MM.1S (cell line): ENCODE results near the gene KRTAP20-3.

Experiments used
- DNase-seq: peaks from one replicate; pipeline ENCODE4 v3.0.0-alpha.2; 2015
- H2AFZ ChIP-seq: fragments of 300-600 bp; sonication (generic); 2 replicates; pipeline ENCODE4 v1.6.0; 2016; ENCODE audit warnings: antibody characterized with exemption, low read length
- H3F3A ChIP-seq: fragments of 300-600 bp; sonication (generic); 2 replicates; pipeline ENCODE4 v1.6.1; 2016; ENCODE audit warnings: mild to moderate bottlenecking, antibody characterized with exemption, low read length, moderate library complexity, mixed read lengths; ENCODE audit not compliant: insufficient read depth
- H3K27ac ChIP-seq: fragments of 300-600 bp; sonication (generic); 2 replicates; pipeline ENCODE4 v1.5.1; 2016; ENCODE audit warnings: mild to moderate bottlenecking, low read length
- H3K27me3 ChIP-seq: fragments of 300-600 bp; sonication (generic); replicated peaks from 2 replicates; pipeline ENCODE4 v1.6.0; 2016; ENCODE audit warnings: low read length; ENCODE audit not compliant: insufficient read depth
- H3K36me3 ChIP-seq: fragments of 300-600 bp; sonication (generic); replicated peaks from 2 replicates; pipeline ENCODE4 v1.6.1; 2016; ENCODE audit warnings: mild to moderate bottlenecking, low read length, mixed read lengths; ENCODE audit not compliant: insufficient read depth
- H3K4me1 ChIP-seq: fragments of 300-600 bp; sonication (generic); 2 replicates; pipeline ENCODE4 v1.6.1; 2016; ENCODE audit warnings: low read length, mixed read lengths
- H3K4me2 ChIP-seq: fragments of 300-600 bp; sonication (generic); 2 replicates; pipeline ENCODE4 v1.6.0; 2016; ENCODE audit warnings: low read depth, low read length
- H3K4me3 ChIP-seq: fragments of 300-600 bp; sonication (generic); 2 replicates; pipeline ENCODE4 v1.5.1; 2016; ENCODE audit warnings: low read length, mixed read lengths
- H3K79me2 ChIP-seq: fragments of 300-600 bp; sonication (generic); 2 replicates; pipeline ENCODE4 v1.6.1; 2016; ENCODE audit warnings: mixed run types, low read length, mixed read lengths
- H3K9ac ChIP-seq: fragments of 300-600 bp; sonication (generic); 2 replicates; pipeline ENCODE4 v1.6.1; 2016; ENCODE audit warnings: low read length, mixed read lengths
- H3K9me2 ChIP-seq: fragments of 300-600 bp; sonication (generic); replicated peaks from 2 replicates; pipeline ENCODE4 v1.6.1; 2016; ENCODE audit warnings: mild to moderate bottlenecking, low read length, mixed read lengths; ENCODE audit not compliant: insufficient read depth
- H3K9me3 ChIP-seq: fragments of 300-600 bp; sonication (generic); replicated peaks from 2 replicates; pipeline ENCODE4 v1.6.1; 2016; ENCODE audit warnings: mild to moderate bottlenecking, low read length, mixed read lengths; ENCODE audit not compliant: insufficient read depth
- H4K20me1 ChIP-seq: fragments of 300-600 bp; sonication (generic); 2 replicates; pipeline ENCODE4 v1.6.1; 2016; ENCODE audit warnings: mild to moderate bottlenecking, low read length, moderate library complexity, mixed read lengths; ENCODE audit not compliant: insufficient read depth
- CTCF ChIP-seq: fragments of 300-600 bp; sonication (generic); IDR thresholded peaks from 2 replicates; pipeline ENCODE4 v1.5.1; 2016; ENCODE audit warnings: antibody characterized with exemption, low read length, mixed read lengths
- EZH2 ChIP-seq: fragments of 300-600 bp; sonication (generic); optimal IDR thresholded peaks from 2 replicates; pipeline ENCODE3; 2017; ENCODE audit warnings: low read depth, mild to moderate bottlenecking, antibody characterized with exemption, low read length, mixed read lengths
- EZH2phosphoT487 ChIP-seq: fragments of 300-600 bp; sonication (generic); IDR thresholded peaks from 2 replicates; pipeline ENCODE4 v1.6.1; 2018; ENCODE audit warnings: antibody characterized with exemption, low read length

The KRTAP20-3 gene

GRCh38 chr21:30605968-30606367 lies 36.7 kb upstream of the KRTAP20-3 start:
- H3K4me3 ChIP-seq = no peak overlapping the region
- no peak for TF ChIP-seq EZH2phosphoT487
- no peak for TF ChIP-seq EZH2
- no peak for TF ChIP-seq CTCF
- no peaks in the 10 kb centered on the region for H3K79me2 ChIP-seq
- no peaks in the 10 kb centered on the region for H3K9me3 ChIP-seq
- no peaks in the 10 kb centered on the region for H3K9me2 ChIP-seq
- no peaks in the 10 kb centered on the region for H3K27me3 ChIP-seq
- H3K4me1 ChIP-seq = peaks cover 5% of the 10 kb centered on the region; the same call in 1 of the 2 replicates
- H3F3A ChIP-seq = no peaks in the 10 kb centered on the region
- no peaks in the 10 kb centered on the region for H4K20me1 ChIP-seq
- no peak overlapping the region for H3K9ac ChIP-seq
- H2AFZ ChIP-seq = no peak overlapping the region
- no peak overlapping the region for H3K4me2 ChIP-seq
- H3K27ac ChIP-seq = no peak overlapping the region
- H3K36me3 ChIP-seq = no peaks in the 10 kb centered on the region
- DNase-seq = no peak

GRCh38 chr21:30612132-30612531 lies 30.5 kb upstream of the KRTAP20-3 start:
- Histone ChIP-seq H3K79me2 (no peaks in the 10 kb centered on the region), H3K9ac (no peak overlapping the region), H3K4me2 (peak overlapping the region; percentile 24; the same call in 1 of the 2 replicates), H3K4me3 (no peak overlapping the region), H3K27ac (no peak overlapping the region), H3K9me2 (no peaks in the 10 kb centered on the region), H3K36me3 (no peaks in the 10 kb centered on the region), H3K4me1 (peaks cover 9% of the 10 kb centered on the region), H2AFZ (no peak overlapping the region), H4K20me1 (no peaks in the 10 kb centered on the region), H3K27me3 (no peaks in the 10 kb centered on the region), H3F3A (no peaks in the 10 kb centered on the region), H3K9me3 (no peaks in the 10 kb centered on the region)
- peak; percentile 53 for DNase-seq
- TF ChIP-seq EZH2phosphoT487 (no peak), EZH2 (no peak), CTCF (no peak)

- no peaks in the 10 kb centered on the region for H3K36me3 ChIP-seq
- H3K9me2 ChIP-seq = no peaks in the 10 kb centered on the region
- H3K9ac ChIP-seq = no peak within 1 kb of the TSS
- H3K27ac ChIP-seq = no peak within 1 kb of the TSS
- H2AFZ ChIP-seq = no peak within 1 kb of the TSS
- no peaks in the 10 kb centered on the region for H3K9me3 ChIP-seq
- H4K20me1 ChIP-seq = no peaks in the 10 kb centered on the region
- no peak within 1 kb of the TSS for H3K4me2 ChIP-seq
- TF ChIP-seq EZH2 (no peak), CTCF (no peak), EZH2phosphoT487 (no peak)
- H3K4me1 ChIP-seq = peaks cover 9% of the 10 kb centered on the region
- DNase-seq = no peak
- H3K4me3 ChIP-seq = no peak within 1 kb of the TSS
- no peaks in the 10 kb centered on the region for H3K27me3 ChIP-seq
- H3K79me2 ChIP-seq = no peaks in the 10 kb centered on the region
- no peaks in the 10 kb centered on the region for H3F3A ChIP-seq
Measured at GRCh38 chr21:30613836-30614235, 28.8 kb upstream of the KRTAP20-3 start, which contains the start of gene KRTAP6-1. Gene KRTAP6-1 (minus strand): TSS chr21:30613930. CDS start chr21:30613904, 26 bp downstream.
